Osteoblast (primary cell): Measurements from ENCODE around the gene TMEM125. TPM values are rescaled to one million over a fixed set of nuclear protein-coding genes. Genes with fewer than 3 reads are reported as not detected.

ENCODE experiments used
- DNase-seq: peaks from one replicate; pipeline ENCODE4 v3.0.0; 2011; ENCODE audit warnings: low spot score, mixed read lengths; ENCODE audit not compliant: insufficient read length; ENCODE audit errors: missing footprints
- H2AFZ ChIP-seq: 2 replicates; pipeline ENCODE4 v1.6.0; 2011; ENCODE audit warnings: mild to moderate bottlenecking, low read length
- H3K27ac ChIP-seq: 2 replicates; pipeline ENCODE4 v1.5.1; 2011; ENCODE audit warnings: mild to moderate bottlenecking, low read depth, low read length, moderate library complexity
- H3K27me3 ChIP-seq: 2 replicates; pipeline ENCODE4 v1.6.0; 2012; ENCODE audit warnings: mild to moderate bottlenecking, control low read depth, inconsistent platforms, low read length, moderate library complexity; ENCODE audit not compliant: insufficient read depth
- H3K36me3 ChIP-seq: 2 replicates; pipeline ENCODE4 v1.5.1; 2011; ENCODE audit warnings: mild to moderate bottlenecking, low read length, control low read depth, moderate library complexity; ENCODE audit not compliant: insufficient read depth
- H3K4me1 ChIP-seq: 2 replicates; pipeline ENCODE4 v1.5.1; 2011; ENCODE audit warnings: mild to moderate bottlenecking, low read length, control low read depth, moderate library complexity; ENCODE audit not compliant: insufficient read depth
- H3K4me2 ChIP-seq: 2 replicates; pipeline ENCODE4 v1.6.0; 2011; ENCODE audit warnings: mild to moderate bottlenecking, low read length; ENCODE audit not compliant: insufficient read depth
- H3K4me3 ChIP-seq: fragments of 200-600 bp; sonication (generic); 3 replicates; pipeline ENCODE4 v1.5.1; 2012; ENCODE audit warnings: mild to moderate bottlenecking, low read length, inconsistent platforms; ENCODE audit not compliant: insufficient read depth
- H3K79me2 ChIP-seq: 2 replicates; pipeline ENCODE4 v1.6.0; 2012; ENCODE audit warnings: mild to moderate bottlenecking, low read length, control low read depth, inconsistent platforms; ENCODE audit not compliant: insufficient read depth
- H3K9me3 ChIP-seq: 2 replicates; pipeline ENCODE4 v1.5.1; 2011; ENCODE audit warnings: low read depth, low read length, control low read depth
- H4K20me1 ChIP-seq: 2 replicates; pipeline ENCODE4 v1.6.0; 2012; ENCODE audit warnings: mild to moderate bottlenecking, low read length, control low read depth; ENCODE audit not compliant: insufficient read depth
- total RNA-seq: library from RNA; depleted of rRNA; stranded (reverse); fragments of >200 nt; gene quantifications from 2 replicates; pipeline ENCODE4 v1.2.3, GENCODE V29; 2012
- TF ChIP-seq, protein P1 (sequence below): IDR thresholded peaks from 2 replicates; pipeline ENCODE4 v1.5.1; 2011; ENCODE audit warnings: mild to moderate bottlenecking, low read depth, low read length, moderate library complexity; ENCODE audit errors: extremely low read depth

Gene TMEM125
- total RNA-seq, 1 donor, result not detected

GRCh38 chr1:43238991-43239469 lies 30.8 kb upstream of the TMEM125 start:
- DNase-seq, result no peak
- no peak overlapping the region for H3K27ac ChIP-seq
- H3K36me3 ChIP-seq, result no peaks in the 10 kb centered on the region
- no peak overlapping the region for H3K4me2 ChIP-seq
- no peak overlapping the region for H2AFZ ChIP-seq
- no peaks in the 10 kb centered on the region for H3K27me3 ChIP-seq
- no peak overlapping the region for H3K4me3 ChIP-seq
- H3K4me1 ChIP-seq, result no peaks in the 10 kb centered on the region
- TF ChIP-seq, protein P1, sequence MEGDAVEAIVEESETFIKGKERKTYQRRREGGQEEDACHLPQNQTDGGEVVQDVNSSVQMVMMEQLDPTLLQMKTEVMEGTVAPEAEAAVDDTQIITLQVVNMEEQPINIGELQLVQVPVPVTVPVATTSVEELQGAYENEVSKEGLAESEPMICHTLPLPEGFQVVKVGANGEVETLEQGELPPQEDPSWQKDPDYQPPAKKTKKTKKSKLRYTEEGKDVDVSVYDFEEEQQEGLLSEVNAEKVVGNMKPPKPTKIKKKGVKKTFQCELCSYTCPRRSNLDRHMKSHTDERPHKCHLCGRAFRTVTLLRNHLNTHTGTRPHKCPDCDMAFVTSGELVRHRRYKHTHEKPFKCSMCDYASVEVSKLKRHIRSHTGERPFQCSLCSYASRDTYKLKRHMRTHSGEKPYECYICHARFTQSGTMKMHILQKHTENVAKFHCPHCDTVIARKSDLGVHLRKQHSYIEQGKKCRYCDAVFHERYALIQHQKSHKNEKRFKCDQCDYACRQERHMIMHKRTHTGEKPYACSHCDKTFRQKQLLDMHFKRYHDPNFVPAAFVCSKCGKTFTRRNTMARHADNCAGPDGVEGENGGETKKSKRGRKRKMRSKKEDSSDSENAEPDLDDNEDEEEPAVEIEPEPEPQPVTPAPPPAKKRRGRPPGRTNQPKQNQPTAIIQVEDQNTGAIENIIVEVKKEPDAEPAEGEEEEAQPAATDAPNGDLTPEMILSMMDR, result no peak
- H3K9me3 ChIP-seq, result no peaks in the 10 kb centered on the region
- no peaks in the 10 kb centered on the region for H3K79me2 ChIP-seq
- no peaks in the 10 kb centered on the region for H4K20me1 ChIP-seq

GRCh38 chr1:43239484-43239883 lies 30.3 kb upstream of the TMEM125 start:
- no peaks in the 10 kb centered on the region for H3K4me1 ChIP-seq
- no peak for DNase-seq
- H3K27ac ChIP-seq, result no peak overlapping the region
- H3K36me3 ChIP-seq, result no peaks in the 10 kb centered on the region
- no peaks in the 10 kb centered on the region for H3K27me3 ChIP-seq
- no peaks in the 10 kb centered on the region for H4K20me1 ChIP-seq
- H3K79me2 ChIP-seq, result no peaks in the 10 kb centered on the region
- H3K4me3 ChIP-seq, result no peak overlapping the region
- H2AFZ ChIP-seq, result no peak overlapping the region
- TF ChIP-seq, protein P1, result no peak
- no peak overlapping the region for H3K4me2 ChIP-seq
- H3K9me3 ChIP-seq, result no peaks in the 10 kb centered on the region

DNA sequence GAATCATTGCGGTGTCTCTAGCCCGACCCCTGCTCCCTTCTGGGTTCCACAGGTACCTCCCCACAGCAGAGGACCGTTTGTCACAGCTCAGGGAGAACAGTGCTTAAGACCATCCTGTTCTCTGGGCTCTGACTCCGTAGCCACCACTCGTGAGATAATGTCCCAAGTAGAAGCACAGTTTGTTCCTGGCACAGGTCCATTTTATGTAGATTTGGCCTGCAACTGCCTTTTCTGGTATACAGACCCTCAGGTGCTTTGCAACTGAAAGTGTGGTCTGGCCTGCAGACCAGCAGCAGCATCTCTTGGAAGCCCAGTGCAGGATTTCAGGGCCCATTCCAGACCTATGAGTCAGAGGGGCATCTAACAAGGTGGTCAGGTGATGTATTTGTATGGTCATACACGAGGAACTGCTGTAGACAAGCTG lies 28.4 kb upstream of the TMEM125 start:
- no peaks in the 10 kb centered on the region for H3K4me1 ChIP-seq
- H3K79me2 ChIP-seq, result no peaks in the 10 kb centered on the region
- no peak overlapping the region for H2AFZ ChIP-seq
- no peak for DNase-seq
- TF ChIP-seq, protein P1, result no peak
- H3K36me3 ChIP-seq, result no peaks in the 10 kb centered on the region
- H3K4me2 ChIP-seq, result no peak overlapping the region
- H4K20me1 ChIP-seq, result no peaks in the 10 kb centered on the region
- H3K27me3 ChIP-seq, result no peaks in the 10 kb centered on the region
- H3K4me3 ChIP-seq, result no peak overlapping the region
- no peak overlapping the region for H3K27ac ChIP-seq
- H3K9me3 ChIP-seq, result no peaks in the 10 kb centered on the region

DNA sequence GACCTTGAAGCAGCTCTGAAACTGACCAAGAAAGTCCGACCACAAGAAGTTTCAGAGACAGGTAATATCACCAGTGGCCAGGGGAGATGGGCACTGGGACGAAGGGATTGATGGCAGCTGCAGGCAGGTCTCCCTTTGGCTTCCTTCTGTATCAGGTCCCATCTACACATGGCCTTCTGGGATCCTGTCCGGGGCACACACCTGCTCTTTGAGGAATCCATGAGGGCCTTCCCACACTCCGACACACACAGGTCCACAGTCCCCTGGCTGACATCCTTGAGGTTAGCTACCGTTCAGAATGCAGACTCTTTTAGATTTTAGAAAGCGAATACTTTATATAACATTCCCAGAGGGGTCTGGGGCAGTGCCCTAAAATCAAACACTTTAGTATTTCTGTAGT lies 26.5 kb upstream of the TMEM125 start:
- Histone ChIP-seq H3K79me2 (no peaks in the 10 kb centered on the region), H2AFZ (no peak overlapping the region)

More for the DNA sequence above, 26.5 kb upstream of the TMEM125 start:
- H3K9me3 ChIP-seq, result no peaks in the 10 kb centered on the region
- no peak overlapping the region for H3K27ac ChIP-seq
- TF ChIP-seq, protein P1, result no peak
- no peak overlapping the region for H3K4me3 ChIP-seq
- DNase-seq, result no peak
- H3K27me3 ChIP-seq, result no peaks in the 10 kb centered on the region
- H3K4me2 ChIP-seq, result no peak overlapping the region
- H4K20me1 ChIP-seq, result no peaks in the 10 kb centered on the region
- no peaks in the 10 kb centered on the region for H3K36me3 ChIP-seq
- H3K4me1 ChIP-seq, result no peaks in the 10 kb centered on the region
